ENCODE data around the gene CCND3.

The CCND3 gene

GRCh38 chr6:41887331-41887751, 54.3 kb downstream of the CCND3 start:
- Histone ChIP-seq H3K4me3 (ENCODE audit: low read depth, low read length) (no peak overlapping the region), H3K27me3 (replicated peaks) (no peaks in the 10 kb centered on the region), H3K27ac (no peak overlapping the region), H3K36me3 (replicated peaks) (no peaks in the 10 kb centered on the region)
- in situ Hi-C loops (cut with HindIII; ENCODE audit: low pct_ligation_motif_present, low sequenced_read_pairs) = no loop called here
- no peak for DNase-seq
- no peak for TF ChIP-seq CTCF (IDR thresholded peaks at IDR 0.05; ENCODE audit: low read depth, low read length, missing control alignments)

- no peaks in the 10 kb centered on the region for H3K36me3 ChIP-seq (replicated peaks)
- no peak overlapping the region for H3K4me3 ChIP-seq (ENCODE audit: low read depth, low read length)
- DNase-seq = no peak
- no peak for TF ChIP-seq CTCF (IDR thresholded peaks at IDR 0.05; ENCODE audit: low read depth, low read length, missing control alignments)
- no peaks in the 10 kb centered on the region for H3K27me3 ChIP-seq (replicated peaks)
- in situ Hi-C loops (cut with HindIII; ENCODE audit: low pct_ligation_motif_present, low sequenced_read_pairs) = no loop called here
- no peak overlapping the region for H3K27ac ChIP-seq
Measured at GRCh38 chr6:41885930-41886329, 55.7 kb downstream of the CCND3 start.

GRCh38 chr6:41884957-41885356, 56.7 kb downstream of the CCND3 start:
- H3K27me3 ChIP-seq (replicated peaks) = no peaks in the 10 kb centered on the region
- in situ Hi-C loops (cut with HindIII; ENCODE audit: low pct_ligation_motif_present, low sequenced_read_pairs) = no loop called here

More at GRCh38 chr6:41884957-41885356, 56.7 kb downstream of the CCND3 start:
- no peak for DNase-seq
- H3K36me3 ChIP-seq (replicated peaks) = no peaks in the 10 kb centered on the region
- H3K27ac ChIP-seq = no peak overlapping the region
- no peak overlapping the region for H3K4me3 ChIP-seq (ENCODE audit: low read depth, low read length)
- no peak for TF ChIP-seq CTCF (IDR thresholded peaks at IDR 0.05; ENCODE audit: low read depth, low read length, missing control alignments)

All from brain microvascular endothelial cell (primary cell).